Mucosa of rectum (tissue), 2 donors: ENCODE data around the gene CLCNKB.
"Not testable (repeated sequence)": the region's sequence is repeated elsewhere in the genome, so short reads cannot be mapped to it uniquely, and the experiment has no call there.

Experiments
- H3K27ac ChIP-seq, 2 donors: one replicate each; pipeline ENCODE4 v1.7.0; 2013; ENCODE audit warnings: inconsistent platforms in 2 of 2, low read depth in 2 of 2, low read length in 2 of 2
- H3K27me3 ChIP-seq, 2 donors: one replicate each; pipeline ENCODE4 v1.7.0; 2013; ENCODE audit warnings: low read length in 2 of 2; ENCODE audit not compliant: control insufficient read depth in 2 of 2, insufficient read depth in 2 of 2
- H3K36me3 ChIP-seq, 2 donors: one replicate each; pipeline ENCODE4 v1.7.0; 2013; ENCODE audit warnings: low read length in 2 of 2; ENCODE audit not compliant: control insufficient read depth in 2 of 2, insufficient read depth in 2 of 2
- H3K4me1 ChIP-seq, 2 donors: one replicate each; pipeline ENCODE4 v1.7.0; 2013; ENCODE audit warnings: low read length in 2 of 2, mild to moderate bottlenecking in 1 of 2; ENCODE audit not compliant: control insufficient read depth in 2 of 2, insufficient read depth in 2 of 2
- H3K4me3 ChIP-seq, 2 donors: one replicate each; pipeline ENCODE4 v1.7.0; 2013; ENCODE audit warnings: low read length in 2 of 2
- H3K9ac ChIP-seq, 2 donors: one replicate each; pipeline ENCODE4 v1.7.0; 2013; ENCODE audit warnings: low read length in 2 of 2, low read depth in 1 of 2, mild to moderate bottlenecking in 1 of 2
- H3K9me3 ChIP-seq, 2 donors: one replicate each; pipeline ENCODE4 v1.7.0; 2013; ENCODE audit warnings: low read length in 2 of 2; ENCODE audit not compliant: control insufficient read depth in 2 of 2
- donor health status: healthy.
- donor health status: Normal muscosa, but diverticular disease.

Gene CLCNKB

DNA sequence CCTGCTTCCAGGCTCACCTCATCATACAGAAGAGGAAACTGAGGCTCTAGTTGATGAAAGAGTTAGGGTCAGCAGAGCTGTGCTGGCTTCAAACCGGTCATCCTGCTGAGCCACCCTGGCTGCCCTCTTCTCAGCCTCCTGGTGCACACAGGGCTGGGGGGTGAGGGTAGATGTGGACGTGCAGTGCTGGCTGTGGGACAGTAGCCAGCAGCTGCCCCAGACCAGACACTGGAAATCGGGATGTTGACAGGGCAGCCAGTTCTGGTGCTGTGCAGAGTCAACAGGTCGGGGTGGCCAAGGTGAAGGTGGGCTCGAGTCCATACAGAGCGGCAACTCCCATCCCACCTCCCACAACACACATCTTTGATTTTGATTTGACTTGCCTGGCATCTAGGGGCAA is 23.3 kb upstream of the CLCNKB start:
- Histone ChIP-seq H3K27ac (no peak overlapping the region), H3K36me3 (no peaks in the 10 kb centered on the region), H3K4me1 (peaks cover 8 to 10% of the 10 kb centered on the region in 2 donors), H3K27me3 (peaks cover 0 to 26% of the 10 kb centered on the region in 2 donors), H3K4me3 (no peak overlapping the region), H3K9me3 (no peaks in the 10 kb centered on the region), H3K9ac (no peak overlapping the region)

DNA sequence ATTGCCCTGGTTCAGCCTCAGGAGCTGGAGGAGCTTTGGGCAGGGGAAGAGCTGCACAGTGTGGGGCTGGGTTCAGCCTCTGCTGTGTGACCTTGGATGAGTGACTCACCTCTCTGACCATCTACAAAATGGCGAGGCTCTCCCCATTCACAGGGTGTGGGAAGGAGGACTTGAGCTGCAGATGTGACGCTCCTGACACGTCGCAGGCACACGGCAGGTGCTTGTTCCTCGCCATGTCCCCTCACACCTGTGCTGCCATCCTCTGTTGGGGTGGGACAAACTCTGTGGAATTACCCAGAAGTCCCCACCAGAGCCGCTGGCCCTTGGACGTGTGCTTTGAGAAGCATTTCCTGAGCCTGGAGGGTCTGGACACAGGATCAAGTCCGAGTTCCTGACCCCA is 22.7 kb upstream of the CLCNKB start:
- H3K4me3 ChIP-seq, H3K9ac ChIP-seq, H3K27ac ChIP-seq, H3K9me3 ChIP-seq, H3K36me3 ChIP-seq: not testable (repeated sequence)
- H3K27me3 ChIP-seq, result peaks cover 0 to 26% of the 10 kb centered on the region in 2 donors
- H3K4me1 ChIP-seq, result peaks cover 8 to 10% of the 10 kb centered on the region in 2 donors

DNA sequence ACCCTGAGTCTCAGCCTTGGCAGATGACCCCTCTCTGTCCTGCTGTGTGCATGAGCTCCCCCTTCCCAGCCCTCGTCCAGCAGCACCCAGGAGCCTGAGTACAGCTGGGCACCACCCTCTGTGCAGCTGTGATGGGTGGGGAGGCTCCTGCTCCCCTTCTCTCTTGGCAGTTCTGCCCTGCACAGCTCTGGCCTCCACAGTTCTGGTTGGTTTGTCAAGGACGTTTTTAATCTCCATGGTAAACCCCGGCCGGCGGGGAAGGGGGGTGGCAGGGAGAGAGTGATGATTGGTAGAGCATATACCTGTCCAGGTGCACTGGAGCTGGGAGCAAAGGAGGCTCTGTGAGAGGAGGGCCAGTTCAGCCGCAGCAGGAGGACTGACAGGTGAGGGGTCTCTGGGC is 21.9 kb upstream of the CLCNKB start, which contains the start of gene CLCNKA:
CLCNKA (plus strand) TSS at position 356 of the 400 bp plus-strand sequence. CDS start 584 bp downstream, outside the sequence.
- H3K9ac ChIP-seq, result no peak within 1 kb of the TSS
- H3K36me3 ChIP-seq, result no peaks in the 10 kb centered on the region
- no peaks in the 10 kb centered on the region for H3K9me3 ChIP-seq
- H3K4me1 ChIP-seq, result peaks cover 8 to 10% of the 10 kb centered on the region in 2 donors
- no peak within 1 kb of the TSS for H3K4me3 ChIP-seq
- peaks cover 0 to 26% of the 10 kb centered on the region in 2 donors for H3K27me3 ChIP-seq
- H3K27ac ChIP-seq, result no peak within 1 kb of the TSS

DNA sequence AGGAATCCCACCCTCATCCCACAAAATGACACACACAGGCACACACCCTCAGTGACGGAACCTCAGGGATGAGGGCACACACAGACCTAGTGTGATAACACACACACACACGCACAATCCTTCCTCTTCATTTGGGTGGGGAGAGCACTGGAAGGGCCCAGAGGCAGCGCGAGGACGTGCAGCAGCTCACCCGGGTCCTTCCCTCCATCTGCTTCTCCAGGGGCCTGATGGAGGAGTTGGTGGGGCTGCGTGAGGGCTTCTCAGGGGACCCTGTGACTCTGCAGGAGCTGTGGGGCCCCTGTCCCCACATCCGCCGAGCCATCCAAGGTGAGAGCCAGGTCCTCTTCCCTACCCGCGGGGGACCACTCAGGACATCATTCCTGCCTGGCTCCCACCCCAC is 21.2 kb upstream of the CLCNKB start:
- Histone ChIP-seq H3K4me1 (peaks cover 7 to 10% of the 10 kb centered on the region in 2 donors), H3K36me3 (no peaks in the 10 kb centered on the region), H3K27ac (no peak overlapping the region), H3K9me3 (no peaks in the 10 kb centered on the region), H3K9ac (no peak overlapping the region), H3K4me3 (no peak overlapping the region), H3K27me3 (peaks cover 0 to 26% of the 10 kb centered on the region in 2 donors)

DNA sequence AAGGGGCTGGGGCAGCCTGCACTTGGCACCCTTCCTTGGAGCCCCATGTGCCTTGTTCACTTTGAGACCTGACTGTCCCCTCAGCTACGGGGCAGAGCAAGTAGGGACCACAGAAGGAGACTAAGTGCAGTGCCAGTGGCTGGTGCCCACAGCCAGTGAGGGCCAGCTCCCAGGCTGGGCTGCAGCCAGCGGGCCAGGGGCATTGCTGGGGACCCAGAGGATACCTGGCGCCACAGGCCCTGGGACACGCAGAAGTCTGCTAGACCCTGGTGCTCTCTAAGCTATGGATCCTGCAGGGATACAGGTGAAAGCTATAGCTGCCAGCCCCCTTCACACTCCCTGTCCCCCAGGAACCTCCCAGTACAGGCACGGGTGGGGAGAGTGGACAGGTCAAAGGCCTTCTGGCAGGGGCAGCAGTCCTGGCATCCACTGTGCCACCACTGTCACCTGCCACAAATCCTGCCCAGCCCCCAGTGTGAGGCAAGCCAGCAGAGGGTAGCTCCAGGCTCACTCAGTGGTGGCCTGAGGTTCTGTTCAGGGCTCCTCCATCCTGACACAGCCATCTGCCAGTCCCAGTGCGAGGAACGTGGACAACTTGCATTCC is 20.4 kb upstream of the CLCNKB start:
- H3K9ac ChIP-seq, result no peak overlapping the region
- H3K27ac ChIP-seq, result no peak overlapping the region
- H3K27me3 ChIP-seq, result peaks cover 0 to 27% of the 10 kb centered on the region in 2 donors
- H3K9me3 ChIP-seq, result no peaks in the 10 kb centered on the region
- H3K4me1 ChIP-seq, result peaks cover 4 to 8% of the 10 kb centered on the region in 2 donors
- H3K36me3 ChIP-seq, result no peaks in the 10 kb centered on the region
- H3K4me3 ChIP-seq, result no peak overlapping the region

DNA sequence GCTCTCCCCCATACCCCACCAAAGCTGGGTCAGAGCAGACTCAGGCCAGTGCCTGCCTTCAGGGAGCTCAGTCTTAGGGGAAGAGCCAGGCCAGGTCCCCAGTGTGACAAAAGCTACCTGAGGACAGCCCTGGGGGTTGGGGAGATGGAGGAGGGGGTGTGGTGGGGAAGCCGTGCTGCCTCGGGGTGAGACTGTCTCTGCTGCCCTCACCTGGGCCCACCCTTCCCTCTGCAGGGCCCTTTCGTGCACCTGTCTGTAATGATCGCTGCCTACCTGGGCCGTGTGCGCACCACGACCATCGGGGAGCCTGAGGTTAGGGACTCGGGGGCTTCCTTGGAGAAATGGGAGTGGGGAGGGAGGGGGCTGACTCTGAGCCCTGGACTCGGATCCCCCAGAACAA is 17.3 kb upstream of the CLCNKB start:
- H3K9me3 ChIP-seq, H3K4me1 ChIP-seq, H3K4me3 ChIP-seq, H3K36me3 ChIP-seq, H3K9ac ChIP-seq, H3K27ac ChIP-seq: not testable (repeated sequence)
- peaks cover 0 to 36% of the 10 kb centered on the region in 2 donors for H3K27me3 ChIP-seq

DNA sequence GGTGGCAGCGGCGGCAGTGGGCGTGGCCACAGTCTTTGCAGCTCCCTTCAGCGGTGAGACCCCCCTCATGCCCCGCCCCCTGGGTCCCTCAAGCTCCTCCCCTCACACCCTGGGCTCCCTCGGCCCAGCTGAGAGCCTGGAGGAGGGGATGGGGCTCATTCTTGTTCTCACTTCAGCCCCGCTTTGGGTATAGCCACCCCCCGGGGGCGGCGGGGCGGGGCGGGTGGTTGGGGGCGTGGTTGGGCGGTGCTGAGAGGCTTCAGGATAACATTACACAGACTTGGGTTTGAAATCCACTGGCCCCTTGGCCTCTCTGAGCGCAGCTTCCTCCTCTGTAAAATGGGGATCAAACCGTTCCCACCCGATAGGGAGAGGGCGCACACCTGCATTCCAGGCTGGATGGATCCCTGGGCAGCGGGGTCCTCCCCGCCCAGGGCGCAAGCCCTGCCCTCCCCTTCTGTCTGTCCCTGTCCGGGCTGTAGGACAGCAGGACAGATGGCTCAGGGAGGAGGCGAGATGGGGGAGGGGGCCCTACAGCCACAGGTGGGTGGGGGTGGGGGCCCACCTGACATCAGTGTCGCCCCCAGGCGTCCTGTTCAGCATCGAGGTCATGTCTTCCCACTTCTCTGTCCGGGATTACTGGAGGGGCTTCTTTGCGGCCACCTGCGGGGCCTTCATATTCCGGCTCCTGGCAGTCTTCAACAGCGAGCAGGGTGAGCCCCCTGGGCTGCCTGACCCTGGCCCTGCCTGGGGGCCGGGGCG is 16.7 kb upstream of the CLCNKB start:
- H3K4me3 ChIP-seq, result peak overlapping the region in 1 of 2 donors; percentile 26
- no peaks in the 10 kb centered on the region for H3K36me3 ChIP-seq
- H3K27ac ChIP-seq, result no peak overlapping the region
- H3K4me1 ChIP-seq, result no peaks in the 10 kb centered on the region
- H3K27me3 ChIP-seq, result peaks cover 0 to 35% of the 10 kb centered on the region in 2 donors
- H3K9me3 ChIP-seq, result no peaks in the 10 kb centered on the region
- no peak overlapping the region for H3K9ac ChIP-seq

DNA sequence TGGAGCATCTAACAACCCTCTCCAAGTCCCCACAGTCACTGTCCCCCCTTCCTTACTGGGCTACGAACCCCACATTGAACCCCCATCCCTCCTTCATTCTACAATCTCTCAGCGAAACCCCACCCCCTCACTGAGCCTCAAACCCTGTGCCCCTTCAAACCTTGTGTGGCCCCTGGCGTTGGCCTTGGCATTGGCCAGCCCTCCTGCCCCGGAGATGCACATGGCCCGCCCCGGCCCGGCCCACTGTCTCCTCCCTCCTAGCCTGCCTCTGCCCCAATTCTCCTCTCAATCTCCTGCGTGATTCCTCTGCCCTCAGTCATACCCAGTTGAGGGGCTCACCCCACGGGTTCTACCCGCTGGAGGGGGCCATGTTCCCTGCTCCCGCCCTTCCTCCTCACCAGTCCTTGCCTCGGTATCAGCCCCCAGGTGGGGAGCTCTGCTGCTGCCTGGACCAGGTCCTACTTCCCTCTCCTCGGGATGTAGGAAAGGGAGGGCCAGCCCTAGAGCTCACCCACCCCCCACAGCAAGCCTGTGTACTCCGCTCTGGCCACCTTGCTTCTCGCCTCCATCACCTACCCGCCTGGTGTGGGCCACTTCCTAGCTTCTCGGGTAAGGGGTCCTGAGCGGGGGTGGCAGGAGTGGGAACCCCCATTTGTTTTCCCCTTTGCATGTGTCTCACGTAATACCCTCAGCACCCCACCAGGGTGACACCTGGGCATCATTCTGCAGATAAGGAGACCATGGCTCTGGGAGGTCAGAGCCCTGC is 15.2 kb upstream of the CLCNKB start:
- no peak overlapping the region for H3K4me3 ChIP-seq
- H3K9me3 ChIP-seq, result no peaks in the 10 kb centered on the region
- no peaks in the 10 kb centered on the region for H3K36me3 ChIP-seq
- H3K9ac ChIP-seq, result no peak overlapping the region
- no peak overlapping the region for H3K27ac ChIP-seq
- H3K4me1 ChIP-seq, result no peaks in the 10 kb centered on the region
- peaks cover 0 to 23% of the 10 kb centered on the region in 2 donors for H3K27me3 ChIP-seq

DNA sequence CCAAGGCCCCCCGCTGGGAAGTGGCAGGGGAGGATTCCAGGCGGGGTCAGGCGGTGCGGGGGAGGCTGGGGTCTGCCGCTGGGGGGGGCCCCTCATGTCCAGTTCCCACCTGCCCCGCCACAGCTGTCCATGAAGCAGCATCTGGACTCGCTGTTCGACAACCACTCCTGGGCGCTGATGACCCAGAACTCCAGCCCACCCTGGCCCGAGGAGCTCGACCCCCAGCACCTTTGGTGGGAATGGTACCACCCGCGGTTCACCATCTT is 14.6 kb upstream of the CLCNKB start:
- H3K27me3 ChIP-seq, result peaks cover 0 to 18% of the 10 kb centered on the region in 2 donors
- not testable (repeated sequence) for H3K4me1 ChIP-seq

DNA sequence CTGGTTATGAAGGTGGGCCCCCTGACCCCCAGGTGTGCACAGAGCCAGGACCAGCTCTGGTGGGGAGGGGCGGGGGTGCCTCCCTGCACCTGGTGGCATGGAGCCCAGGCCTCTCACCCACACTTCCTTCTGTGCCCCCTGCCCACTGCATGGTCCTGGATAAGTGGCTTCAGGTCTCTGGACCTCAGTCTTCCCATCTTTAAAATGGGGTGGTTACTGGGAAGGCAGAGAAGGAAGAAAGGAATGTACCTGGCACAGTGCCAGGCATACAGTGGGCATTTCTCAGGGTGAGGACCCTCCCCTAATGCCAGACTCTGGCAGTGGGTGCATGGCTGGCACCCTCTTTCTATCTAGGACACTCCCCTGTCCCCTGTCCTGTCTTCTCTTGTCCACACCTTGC is 14.3 kb upstream of the CLCNKB start:
- H3K36me3 ChIP-seq, result no peaks in the 10 kb centered on the region
- H3K9ac ChIP-seq, result no peak overlapping the region
- peaks cover 0 to 18% of the 10 kb centered on the region in 2 donors for H3K27me3 ChIP-seq
- H3K9me3 ChIP-seq, result no peaks in the 10 kb centered on the region
- H3K27ac ChIP-seq, result no peak overlapping the region
- no peaks in the 10 kb centered on the region for H3K4me1 ChIP-seq
- no peak overlapping the region for H3K4me3 ChIP-seq

More for the DNA sequence above, 14.6 kb upstream of the CLCNKB start:
- H3K4me3 ChIP-seq, H3K36me3 ChIP-seq, H3K27ac ChIP-seq, H3K9ac ChIP-seq, H3K9me3 ChIP-seq: not testable (repeated sequence)
